OCI-LY7 (cell line): Measurements from ENCODE around the gene CDKAL1.

ENCODE experiments used
- EZH2phosphoT487 ChIP-seq: fragments of 200-600 bp; sonication (generic); IDR thresholded peaks from 2 replicates; pipeline ENCODE4 v1.6.1; 2018; ENCODE audit warnings: low read depth, borderline replicate concordance, mild to moderate bottlenecking, mixed run types, antibody characterized with exemption, low read length, moderate library complexity, mixed read lengths
- TF ChIP-seq, protein P1 (sequence below): fragments of 200-600 bp; sonication (generic); conservative IDR thresholded peaks from 2 replicates; pipeline ENCODE4 v1.5.1; 2014; ENCODE audit warnings: mild to moderate bottlenecking, antibody characterized with exemption, low read length, moderate library complexity, mixed read lengths

DNA sequence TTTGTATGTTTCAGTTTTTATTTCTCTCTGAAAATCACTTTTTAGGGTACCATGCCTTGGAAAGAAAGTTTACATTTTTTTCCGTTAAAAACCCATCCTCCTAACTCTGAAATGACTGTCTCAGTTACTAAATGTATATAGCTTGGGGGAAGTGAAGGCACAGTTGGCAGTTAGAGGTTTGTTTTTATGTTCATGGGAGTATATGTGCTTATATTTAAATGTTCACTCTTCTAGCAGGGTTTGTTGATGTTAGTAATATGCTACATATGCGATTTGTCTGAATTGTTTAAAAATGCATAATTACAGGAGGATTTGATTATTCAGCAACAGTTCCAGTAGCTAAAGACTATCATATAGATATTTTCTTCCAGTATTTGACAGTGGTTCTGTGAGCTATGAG is 31.1 kb downstream of the CDKAL1 start:
- TF ChIP-seq, protein P1, sequence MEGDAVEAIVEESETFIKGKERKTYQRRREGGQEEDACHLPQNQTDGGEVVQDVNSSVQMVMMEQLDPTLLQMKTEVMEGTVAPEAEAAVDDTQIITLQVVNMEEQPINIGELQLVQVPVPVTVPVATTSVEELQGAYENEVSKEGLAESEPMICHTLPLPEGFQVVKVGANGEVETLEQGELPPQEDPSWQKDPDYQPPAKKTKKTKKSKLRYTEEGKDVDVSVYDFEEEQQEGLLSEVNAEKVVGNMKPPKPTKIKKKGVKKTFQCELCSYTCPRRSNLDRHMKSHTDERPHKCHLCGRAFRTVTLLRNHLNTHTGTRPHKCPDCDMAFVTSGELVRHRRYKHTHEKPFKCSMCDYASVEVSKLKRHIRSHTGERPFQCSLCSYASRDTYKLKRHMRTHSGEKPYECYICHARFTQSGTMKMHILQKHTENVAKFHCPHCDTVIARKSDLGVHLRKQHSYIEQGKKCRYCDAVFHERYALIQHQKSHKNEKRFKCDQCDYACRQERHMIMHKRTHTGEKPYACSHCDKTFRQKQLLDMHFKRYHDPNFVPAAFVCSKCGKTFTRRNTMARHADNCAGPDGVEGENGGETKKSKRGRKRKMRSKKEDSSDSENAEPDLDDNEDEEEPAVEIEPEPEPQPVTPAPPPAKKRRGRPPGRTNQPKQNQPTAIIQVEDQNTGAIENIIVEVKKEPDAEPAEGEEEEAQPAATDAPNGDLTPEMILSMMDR = no peak
- TF ChIP-seq EZH2phosphoT487 = no peak
